Spleen (tissue), 11 donors: ENCODE measurements around the gene CNTN5. TPM values are rescaled to one million over a fixed set of nuclear protein-coding genes. Genes with fewer than 3 reads are reported as not detected.
A peak's percentile ranks its signal among the peaks of the same experiment; 100 is the strongest.

ENCODE experiments used
- DNase-seq: peaks from one replicate; pipeline ENCODE4 v3.0.0-alpha.2; 2020
- H3K27ac ChIP-seq, 8 donors: fragments of 200-600 bp; sonication (generic) in 7 of 8; 1 replicate in 4 of 8; 2 replicates in 4 of 8; pipeline versions ENCODE4 v1.5.0 to v1.8.0; 2016 to 2021; ENCODE audit warnings: inconsistent platforms in 4 of 8, mild to moderate bottlenecking in 4 of 8, moderate library complexity in 1 of 8
- H3K27me3 ChIP-seq, 7 donors: fragments of 200-600 bp; sonication (generic) in 6 of 7; replicated peaks in 1 of 7; 1 replicate in 4 of 7; 2 replicates in 3 of 7; pipeline versions ENCODE4 v1.5.0 to v1.8.0; 2016 to 2021; ENCODE audit warnings: inconsistent platforms in 3 of 7, mild to moderate bottlenecking in 1 of 7
- H3K36me3 ChIP-seq, 6 donors: fragments of 200-600 bp; sonication (generic) in 5 of 6; 1 replicate in 4 of 6; 2 replicates in 2 of 6; pipeline versions ENCODE4 v1.5.0 to v1.8.0; 2016 to 2021; ENCODE audit warnings: inconsistent platforms in 2 of 6
- H3K4me1 ChIP-seq, 6 donors: fragments of 200-600 bp; sonication (generic) in 5 of 6; 1 replicate in 3 of 6; 2 replicates in 3 of 6; pipeline versions ENCODE4 v1.5.0 to v1.8.0; 2016 to 2021; ENCODE audit warnings: inconsistent platforms in 3 of 6
- H3K4me3 ChIP-seq, 8 donors: fragments of 200-600 bp; sonication (generic) in 7 of 8; 1 replicate in 4 of 8; 2 replicates in 4 of 8; pipeline versions ENCODE4 v1.5.0 to v1.8.0; 2016 to 2021; ENCODE audit warnings: inconsistent platforms in 4 of 8, mild to moderate bottlenecking in 4 of 8, moderate library complexity in 2 of 8
- H3K9me3 ChIP-seq, 8 donors: fragments of 200-600 bp; sonication (generic) in 7 of 8; 1 replicate in 4 of 8; 2 replicates in 4 of 8; pipeline versions ENCODE4 v1.5.0 to v1.8.0; 2016 to 2021; ENCODE audit warnings: inconsistent platforms in 4 of 8
- CTCF ChIP-seq, 11 experiments: fragments of 200-600 bp in 7 of 11; fragments of 450-650 bp in 4 of 11; sonication (generic) in 4 of 11; IDR thresholded peaks in 8 of 11; conservative IDR thresholded peaks in 3 of 11; 1 replicate in 7 of 11; 2 replicates in 4 of 11; pipeline versions ENCODE4 v1.4.0 to v1.8.0; 2016 to 2021; ENCODE audit warnings: antibody characterized with exemption in 11 of 11, inconsistent platforms in 4 of 11, mild to moderate bottlenecking in 1 of 11
- POLR2A ChIP-seq, 3 donors: fragments of 450-650 bp; IDR thresholded peaks; one replicate each; pipeline ENCODE4 v1.5.1; 2017; ENCODE audit warnings: antibody characterized with exemption in 3 of 3, mild to moderate bottlenecking in 1 of 3
- POLR2AphosphoS5 ChIP-seq, 3 donors: sonication (generic); formaldehyde crosslinking; IDR thresholded peaks; one replicate each; pipeline ENCODE4 v1.5.1; 2017; ENCODE audit warnings: antibody characterized with exemption in 3 of 3
- WGBS, 5 donors: extraction: QIAGEN DNeasy Blood & Tissue Kit in 3 of 5; methylation state at CpG; one replicate each; pipeline versions ENCODE4 v1.1.5 to v1.1.7; 2013 to 2018; 5-methylcytosine and 5-hydroxymethylcytosine counted together
- intact Hi-C: fragments of 100-400 bp; cut with DNase I; formaldehyde crosslinking; loops from one replicate; pipeline ENCODE4 v1.15.0; 2023; ENCODE audit warnings: low total_unique reads
- polyA plus RNA-seq, 3 donors: library from polyadenylated mRNA; stranded (reverse); fragments of 200-250 nt; gene quantifications; one replicate each; pipeline ENCODE4 v1.2.1, GENCODE V29; 2013
- total RNA-seq, 7 donors: library from RNA; depleted of rRNA in 3 of 7; stranded (reverse); fragments of >200 nt in 3 of 7; fragmentation: NEBNext Ultra II Directional in 4 of 7; extraction: Animal tissue kit (Norgen Biotek cat#: 25700) in 4 of 7; gene quantifications; one replicate each; pipeline versions ENCODE4 v1.1.0 to v1.2.1, GENCODE V29; 2016 to 2021
- donor health status: healthy with polysubstance abuse.
- donor health status: DM: no; HTN: no; CAD: no; lungs with moderate emphysema.
- donor health status: DM: no; HTN: no; CAD: no.
- donor health status: Bipolar disorder and iron deficiency.
- donor health status: healthy.
- donor health status: DM: no; HTN: no; CAD: no.
- donor health status: DM: yes; HTN: yes; CAD: no.

Gene CNTN5
- total and polyA plus RNA-seq, 10 donors, result 0.02 TPM; not detected in 8

- no peaks in the 10 kb centered on the region for H3K4me1 ChIP-seq
- WGBS, 5 donors, result 29 to 41% (median 37%) methylated on average over 2 of the region's 2 CpGs
- H3K4me3 ChIP-seq, result no peak overlapping the region
- H3K27me3 ChIP-seq, result no peaks in the 10 kb centered on the region
- peaks cover 0 to 37% (median 12%) of the 10 kb centered on the region in 8 donors for H3K9me3 ChIP-seq
- no peaks in the 10 kb centered on the region for H3K36me3 ChIP-seq
- no peak for DNase-seq
- H3K27ac ChIP-seq, result no peak overlapping the region
- intact Hi-C loops, result no loop called here
- no peak for TF ChIP-seq POLR2AphosphoS5 (IDR thresholded peaks at IDR 0.05)
- TF ChIP-seq CTCF (IDR thresholded peaks at IDR 0.05 in 8 of 11, conservative IDR thresholded peaks at IDR 0.05 in 3 of 11), result no peak
- no peak for TF ChIP-seq POLR2A (IDR thresholded peaks at IDR 0.05)
Measured at GRCh38 chr11:100403816-100404215, 1383.1 kb downstream of the CNTN5 start.

DNA sequence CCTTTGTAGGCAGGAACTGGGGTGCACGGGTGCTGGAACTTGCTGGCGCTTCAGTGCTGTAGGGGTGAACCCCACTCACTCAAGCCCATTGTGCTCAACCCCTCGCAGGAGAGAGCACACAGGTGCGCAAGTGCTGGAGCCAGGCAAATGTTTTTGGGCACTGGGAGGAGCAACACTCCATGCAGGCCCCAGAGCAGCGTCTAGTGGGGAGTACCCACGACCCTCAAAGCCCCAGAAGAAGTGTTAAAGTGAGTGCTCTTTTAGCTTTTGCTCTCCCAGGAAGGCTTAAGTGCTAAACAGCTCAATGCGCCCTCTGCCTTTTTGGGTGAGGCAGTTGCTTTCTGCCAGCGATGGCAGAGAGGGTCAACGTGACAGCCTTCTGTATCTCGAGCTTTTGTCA lies 1384.2 kb downstream of the CNTN5 start:
- H3K9me3 ChIP-seq, result peaks cover 0 to 42% (median 12%) of the 10 kb centered on the region in 8 donors
- no peak overlapping the region for H3K27ac ChIP-seq
- WGBS, 5 donors, result 65 to 78% (median 75%) methylated on average over 9 to 10 of the region's 10 CpGs
- H3K27me3 ChIP-seq, result no peaks in the 10 kb centered on the region
- no peak overlapping the region for H3K4me3 ChIP-seq
- H3K4me1 ChIP-seq, result no peaks in the 10 kb centered on the region
- peak; percentile 64 for DNase-seq
- TF ChIP-seq CTCF (IDR thresholded peaks at IDR 0.05 in 8 of 11, conservative IDR thresholded peaks at IDR 0.05 in 3 of 11) (no peak), POLR2A (IDR thresholded peaks at IDR 0.05) (no peak), POLR2AphosphoS5 (IDR thresholded peaks at IDR 0.05) (no peak)
- no peaks in the 10 kb centered on the region for H3K36me3 ChIP-seq
- intact Hi-C loops, result no loop called here
